Activated CD4-positive, alpha-beta T cell treated with anti-CD3 and anti-CD28 coated beads for 4 hours (primary cell): ENCODE measurements around the gene B4GALT5.
"Not testable (repeated sequence)": the region's sequence is repeated elsewhere in the genome, so short reads cannot be mapped to it uniquely, and the experiment has no call there.

Experiments used
- DNase-seq, 2 donors: peaks; one replicate each; pipeline ENCODE4 v3.0.0-alpha.2; 2020

The B4GALT5 gene

DNA sequence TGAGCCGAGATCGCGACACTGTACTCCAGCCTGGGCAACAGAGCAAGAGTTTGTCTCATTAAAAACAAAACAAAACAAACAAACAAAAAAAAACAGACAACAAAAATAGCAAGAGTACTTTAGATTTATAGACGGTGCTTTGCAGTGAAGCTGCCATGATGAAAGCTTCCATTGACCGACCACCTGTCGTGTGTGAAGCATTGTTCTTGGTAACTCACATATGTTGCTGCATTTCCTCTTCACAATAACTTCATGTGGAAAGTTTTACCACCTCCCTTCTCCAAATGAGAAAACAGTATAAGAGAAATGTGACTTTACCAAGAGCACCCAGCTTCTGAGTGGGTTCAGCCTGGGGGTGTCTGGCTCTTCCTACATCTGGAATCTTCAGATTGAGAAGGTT is 89.4 kb downstream of the B4GALT5 start:
- no peak for DNase-seq

DNA sequence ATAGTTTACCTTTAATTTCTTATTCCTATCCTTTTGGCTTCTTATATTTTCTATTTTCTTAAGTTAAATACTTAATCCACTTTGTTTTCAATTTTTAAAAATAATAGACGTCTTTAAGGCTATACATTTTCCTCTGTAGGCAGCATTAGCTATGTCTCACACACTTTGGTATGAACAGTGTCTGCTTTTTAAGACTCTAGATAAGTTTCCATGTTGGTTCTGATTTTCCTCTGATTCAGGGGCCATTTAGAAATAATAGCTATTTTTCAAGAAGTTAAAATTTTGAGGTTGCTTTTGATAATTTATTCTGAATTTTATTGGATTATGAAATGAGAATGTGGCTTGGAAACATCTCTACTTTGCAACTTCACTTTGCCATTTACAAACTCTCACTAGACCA is 91.4 kb downstream of the B4GALT5 start:
- no peak for DNase-seq

DNA sequence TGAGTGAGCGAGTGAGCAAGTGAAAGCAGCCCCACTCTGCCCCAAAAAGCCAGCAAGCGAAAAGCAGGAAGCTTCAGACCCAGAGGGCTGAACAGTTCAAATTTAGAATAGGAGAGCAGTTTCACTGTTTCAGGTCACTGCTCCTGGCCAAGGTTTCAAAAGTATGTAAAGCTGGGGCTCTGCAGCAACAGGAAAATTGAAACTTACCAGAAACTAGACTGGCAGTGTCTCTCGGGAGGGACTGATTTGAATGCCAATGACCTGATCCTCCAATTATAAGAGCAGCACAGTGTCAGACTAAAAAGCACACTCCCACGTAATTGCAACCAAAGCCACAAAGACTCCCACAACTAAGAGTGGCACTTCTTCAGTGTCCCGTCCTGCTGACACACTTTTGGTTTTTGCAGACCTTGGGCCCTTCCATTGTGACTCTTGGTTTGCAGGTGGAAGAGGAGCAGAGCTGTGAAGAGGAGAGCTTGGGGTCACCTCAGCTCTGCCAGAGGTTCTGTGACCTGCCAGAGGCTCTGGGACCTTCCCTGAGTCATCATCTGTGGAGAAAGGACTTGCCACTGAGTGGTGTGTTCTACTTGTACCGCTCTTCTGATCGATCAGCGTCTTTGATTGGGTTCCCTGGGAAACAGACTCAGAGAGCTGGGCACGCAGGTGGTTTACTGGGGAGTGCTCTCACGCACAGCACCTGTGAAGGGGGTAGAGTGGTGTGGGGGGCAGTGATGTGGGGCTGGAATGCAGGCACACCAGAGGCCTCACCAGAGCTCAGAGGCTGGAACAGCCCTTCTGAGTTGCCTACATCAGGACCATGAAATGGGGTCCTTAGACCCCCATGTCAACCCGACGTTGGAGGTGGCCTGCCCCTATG is 93.1 kb downstream of the B4GALT5 start:
- DNase-seq: no peak

DNA sequence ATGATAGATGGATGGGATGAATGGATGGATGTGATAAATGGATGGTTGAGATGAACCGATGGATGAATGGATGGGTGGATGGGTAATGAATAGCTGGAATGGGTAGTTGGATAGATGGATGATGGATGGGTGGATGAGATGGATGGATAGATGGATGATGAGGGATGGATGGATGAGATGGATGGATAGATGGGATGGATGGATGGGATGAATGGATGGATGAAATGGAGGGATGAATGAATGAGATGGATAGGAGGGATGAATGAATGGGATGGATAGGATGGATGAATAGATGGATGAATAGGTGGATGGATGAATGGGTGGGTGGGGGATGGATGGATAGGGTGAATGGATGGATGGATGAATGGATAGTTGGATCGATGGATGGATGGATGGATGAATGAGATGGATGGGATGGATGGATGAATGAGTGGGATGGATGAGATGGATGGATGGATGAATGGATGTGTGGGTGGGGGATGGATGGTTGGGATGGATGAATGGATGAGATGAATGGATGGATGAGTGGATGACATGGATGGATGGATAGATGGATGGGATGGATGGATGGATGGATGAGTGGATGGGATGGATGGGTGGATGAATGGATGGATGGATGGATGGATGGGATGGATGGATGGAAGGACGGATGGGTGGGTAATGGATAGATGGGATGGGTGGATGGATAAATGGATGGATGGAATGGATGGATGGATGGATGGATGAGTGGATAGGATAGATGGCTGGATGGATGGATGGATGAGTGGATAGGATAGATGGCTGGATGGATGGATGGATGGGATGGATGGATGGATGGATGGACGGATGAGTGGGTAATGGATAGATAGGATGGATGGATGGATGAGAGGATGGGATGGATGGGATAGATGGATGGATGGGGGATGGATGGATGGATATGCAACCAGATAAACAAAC is 94.3 kb downstream of the B4GALT5 start:
- no peak for DNase-seq

DNA sequence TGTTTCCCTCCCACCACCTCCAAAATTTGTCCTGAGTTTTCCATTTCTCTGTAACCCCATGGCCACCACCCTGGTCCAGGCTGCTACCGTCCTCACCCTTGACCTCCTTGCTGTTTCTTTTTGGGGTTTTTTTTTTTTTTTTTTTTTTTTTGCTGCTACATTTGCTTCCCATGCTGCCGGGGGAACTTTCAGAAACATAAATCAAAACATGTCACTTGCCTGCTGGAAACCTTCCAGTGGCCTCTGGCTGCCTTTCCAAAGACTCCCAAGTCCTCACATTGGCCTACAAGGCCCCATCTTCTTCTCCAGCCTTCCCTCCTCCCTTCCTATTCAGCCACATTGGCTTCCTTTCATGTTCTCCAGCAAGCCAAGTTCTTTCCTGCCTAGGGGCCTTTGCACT is 95.4 kb downstream of the B4GALT5 start:
- DNase-seq: no peak

DNA sequence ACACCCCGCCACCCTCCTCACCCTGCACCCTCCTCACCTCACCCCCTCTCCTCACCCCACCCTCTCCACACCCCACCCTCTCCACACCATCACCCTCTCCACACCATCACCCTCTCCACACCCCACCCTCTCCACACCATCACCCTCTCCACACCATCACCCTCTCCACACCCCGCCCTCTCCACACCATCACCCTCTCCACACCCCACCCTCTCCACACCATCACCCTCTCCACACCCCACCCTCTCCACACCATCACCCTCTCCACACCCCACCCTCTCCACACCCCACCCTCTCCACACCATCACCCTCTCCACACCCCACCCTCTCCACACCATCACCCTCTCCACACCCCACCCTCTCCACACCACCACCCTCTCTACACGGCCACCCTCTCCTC is 96.3 kb downstream of the B4GALT5 start:
- DNase-seq: not testable (repeated sequence)

DNA sequence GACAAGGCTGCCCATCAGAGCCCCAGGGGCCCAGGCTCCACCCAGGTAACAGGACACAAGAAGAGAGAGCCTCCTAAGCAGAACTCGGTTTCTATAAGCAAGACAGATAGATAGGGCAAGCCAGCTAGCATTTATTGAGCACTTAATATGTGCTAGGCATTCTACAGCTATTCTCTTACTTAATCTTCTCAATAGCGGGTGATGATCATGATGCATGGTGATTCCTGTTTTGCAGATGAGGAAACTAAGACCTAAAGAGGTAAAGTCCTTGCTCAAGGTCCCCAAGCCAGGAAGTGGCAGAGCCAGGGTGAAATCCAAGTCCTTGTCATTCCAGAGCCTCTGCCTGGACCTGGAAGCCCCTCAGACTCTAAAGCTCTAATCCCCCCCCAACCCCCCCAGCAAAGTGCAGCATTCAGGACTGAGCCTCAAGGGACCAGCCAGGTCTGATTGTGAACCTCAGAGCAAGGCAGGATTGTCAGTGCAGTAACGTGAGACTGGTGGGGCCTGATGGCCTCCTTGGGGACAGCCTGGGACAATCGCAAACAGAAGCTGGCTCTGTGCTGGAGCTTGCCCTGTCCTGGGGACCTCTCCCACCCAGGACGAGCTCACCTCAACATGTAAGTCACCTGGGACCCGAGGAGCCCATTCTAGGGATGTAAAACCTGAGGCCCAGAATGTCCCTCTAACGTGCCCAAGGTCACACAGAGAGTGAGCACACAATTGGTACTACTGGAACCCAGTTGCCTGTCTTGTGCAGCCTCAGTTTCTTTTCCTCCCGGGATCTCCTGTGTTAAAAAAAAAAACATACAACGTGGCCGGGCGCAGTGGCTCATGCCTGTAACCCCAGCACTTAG is 97.3 kb downstream of the B4GALT5 start:
- DNase-seq: no peak

DNA sequence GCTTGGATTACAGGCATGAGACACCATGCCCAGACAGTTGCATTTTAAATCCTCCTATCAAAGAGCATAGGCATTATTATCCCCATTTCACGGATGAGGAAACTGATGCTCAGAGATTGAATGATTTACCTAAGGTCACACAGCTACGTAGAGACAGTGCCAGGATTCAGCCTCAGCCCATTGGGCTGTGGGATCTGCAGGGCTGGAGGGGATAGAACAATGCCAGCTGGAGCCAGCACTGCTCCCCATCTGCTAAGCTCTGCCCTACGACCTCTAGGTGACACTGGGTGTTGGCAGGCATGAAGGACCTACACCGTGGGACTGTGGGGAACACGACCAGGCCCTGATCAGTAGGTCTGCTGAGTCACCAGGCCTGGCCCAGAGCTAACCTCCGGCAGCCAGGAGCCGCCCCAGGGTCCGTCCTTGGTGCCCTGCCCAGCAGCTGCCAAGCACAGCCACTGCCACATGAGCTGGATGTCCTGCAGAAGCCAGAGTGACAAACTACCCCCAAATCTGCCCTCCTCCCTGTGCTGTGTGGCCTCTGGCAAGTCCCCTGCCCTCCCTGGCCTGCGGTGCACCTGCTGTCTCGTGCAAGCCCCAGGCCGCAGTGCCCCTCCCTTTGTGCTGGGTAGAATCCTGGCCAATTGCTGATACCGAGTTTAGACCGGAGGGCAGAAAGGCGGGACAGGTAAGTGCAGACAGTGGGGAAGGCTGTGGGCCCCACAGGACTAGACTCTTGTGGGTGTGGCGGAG is 98.1 kb downstream of the B4GALT5 start:
- no peak for DNase-seq

DNA sequence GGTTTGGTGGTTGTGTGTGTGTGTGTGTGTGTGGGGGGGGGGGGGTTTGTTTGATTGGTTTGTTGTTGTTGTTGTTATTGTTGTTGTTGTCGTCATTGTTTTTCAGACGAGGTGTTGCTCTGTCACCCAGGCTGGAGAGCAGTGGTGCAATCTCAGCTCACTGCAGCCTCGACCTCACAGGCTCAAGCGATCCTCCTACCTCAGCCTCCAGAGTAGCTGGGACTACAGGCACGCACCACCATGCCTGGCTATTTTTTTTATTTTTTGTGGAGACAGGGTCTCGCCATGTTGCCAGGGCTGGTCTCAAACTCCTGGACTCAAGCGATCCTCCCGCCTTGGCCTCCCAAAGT is 98.7 kb downstream of the B4GALT5 start:
- not testable (repeated sequence) for DNase-seq

DNA sequence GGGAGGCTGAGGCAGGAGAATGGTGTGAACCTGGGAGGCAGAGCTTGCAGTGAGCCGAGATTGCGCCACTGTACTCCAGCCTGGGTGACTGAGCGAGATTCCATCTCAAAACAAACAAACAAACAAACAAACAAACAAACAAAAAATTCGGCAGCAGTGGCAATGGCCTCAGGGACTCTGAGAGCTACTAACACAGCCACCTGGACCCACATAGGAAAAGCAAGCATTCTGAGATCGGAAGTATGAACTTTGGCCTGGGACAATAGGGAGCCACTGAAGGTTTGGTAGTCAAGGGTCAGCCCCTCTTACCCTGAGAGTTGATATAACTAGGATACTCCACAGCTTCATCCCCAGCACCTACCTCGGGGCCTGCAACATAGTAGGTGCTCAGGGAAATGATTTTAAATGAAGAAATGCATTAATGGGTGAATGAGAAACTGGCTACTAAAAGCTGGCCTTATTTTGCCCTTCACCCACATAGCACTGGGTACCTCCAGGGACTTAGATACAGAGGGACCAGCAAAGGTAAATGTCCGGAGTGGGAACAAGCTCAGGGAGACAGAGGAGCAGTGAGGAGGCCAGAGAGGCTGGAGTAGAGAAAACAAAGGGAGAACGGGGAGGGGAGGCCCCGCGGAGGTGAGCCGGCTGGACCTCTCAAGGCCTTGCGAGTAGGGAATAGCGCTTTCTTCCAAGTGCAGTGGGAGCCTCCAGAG is 99.2 kb downstream of the B4GALT5 start:
- no peak for DNase-seq

DNA sequence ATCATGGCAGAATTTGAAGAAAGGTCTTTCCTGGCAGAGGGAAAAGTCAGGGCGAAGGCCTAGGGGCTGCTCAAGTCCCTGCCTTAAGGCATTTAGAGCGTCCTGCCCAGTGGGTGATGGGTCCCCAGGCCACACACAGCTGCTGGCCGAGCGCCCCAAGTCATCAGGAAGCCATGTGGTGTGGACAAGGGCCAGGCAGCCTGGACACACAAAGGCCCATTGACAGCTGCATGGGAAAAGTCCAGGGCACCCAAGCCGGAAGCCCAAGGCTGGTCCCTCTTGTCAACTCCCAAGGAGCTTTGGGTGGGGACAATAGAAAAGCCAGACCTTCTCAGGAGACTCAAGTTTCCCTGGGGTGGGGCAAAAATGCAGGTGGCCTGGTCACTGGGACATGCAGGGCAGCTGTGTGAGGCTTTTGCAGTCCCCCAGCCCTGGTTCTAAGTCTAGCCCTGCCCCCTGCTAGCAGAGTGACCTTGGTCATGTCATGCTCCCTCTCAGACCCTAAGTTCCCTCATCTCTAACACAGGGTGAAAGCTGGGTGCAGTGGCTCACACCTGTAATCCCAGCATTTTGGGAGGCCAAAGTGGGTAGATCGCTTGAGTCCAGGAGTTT is 101.4 kb downstream of the B4GALT5 start:
- DNase-seq: no peak

DNA sequence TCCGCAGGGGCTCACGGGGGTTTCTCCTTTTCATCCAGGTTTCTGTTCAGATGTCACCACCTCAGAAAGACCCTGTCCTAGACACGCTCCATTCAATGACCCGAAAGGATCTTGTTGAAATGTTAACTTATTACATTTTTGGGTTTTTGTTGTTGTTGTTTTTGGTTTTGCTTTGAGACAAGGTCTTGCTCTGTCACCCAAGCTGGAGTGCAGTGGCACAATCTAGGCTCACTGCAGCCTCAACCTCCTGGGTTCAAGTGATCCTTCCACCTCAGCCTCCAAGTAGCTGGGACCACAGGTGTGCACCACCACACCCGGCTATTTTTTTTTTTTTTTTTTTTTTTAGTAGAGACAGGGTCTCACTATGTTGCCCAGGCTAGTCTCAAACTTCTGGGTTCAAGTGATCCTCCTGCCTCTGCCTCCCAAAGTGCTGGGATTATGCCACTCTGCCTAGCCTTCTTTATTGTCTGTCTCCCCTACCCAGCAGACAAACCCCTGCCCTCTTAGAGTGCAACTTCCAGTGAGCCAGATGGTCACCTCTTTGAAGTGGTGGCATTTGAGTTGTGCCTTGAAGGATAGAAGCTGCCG is 102.0 kb downstream of the B4GALT5 start:
- not testable (repeated sequence) for DNase-seq

DNA sequence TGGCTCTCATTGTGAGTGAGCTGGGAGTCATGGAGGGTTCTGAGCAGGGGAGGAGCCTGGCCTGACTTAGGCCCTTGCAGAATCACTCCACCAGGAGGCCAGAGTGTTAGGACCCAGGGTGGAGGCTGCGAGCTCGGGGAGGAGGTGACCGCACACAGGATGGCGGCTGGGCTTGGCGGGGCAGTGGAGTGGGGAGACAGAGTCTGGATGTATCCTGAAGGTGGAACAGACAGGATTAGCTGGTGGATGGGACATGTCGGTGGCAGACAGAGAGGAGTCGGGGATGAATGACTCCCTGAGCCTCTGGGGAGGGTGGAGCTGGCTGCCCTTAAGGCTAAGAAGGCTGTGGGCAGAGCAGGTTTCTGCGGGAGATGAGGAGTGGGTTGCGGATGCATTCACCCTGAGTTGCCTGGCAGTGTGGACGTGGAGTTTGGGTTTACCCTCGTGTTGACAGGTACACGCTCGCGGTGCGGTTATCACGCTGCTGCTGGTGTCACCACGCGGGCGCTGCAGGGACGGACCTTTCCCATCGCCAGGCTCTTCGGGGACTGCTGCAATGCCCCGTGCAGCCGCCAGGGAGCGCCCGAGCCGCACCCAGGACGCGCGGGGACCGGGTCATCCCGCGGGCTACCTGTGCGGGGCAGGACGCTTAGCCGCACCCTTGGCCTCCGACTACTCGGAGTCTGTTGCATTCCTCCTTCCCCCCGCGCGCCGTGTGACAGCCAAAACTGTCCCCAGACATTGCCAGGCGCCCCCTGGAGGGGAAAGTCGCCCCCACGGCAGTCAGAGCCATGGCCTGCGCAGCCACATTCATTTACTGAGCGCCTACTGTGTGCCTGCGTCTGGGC is 102.8 kb downstream of the B4GALT5 start:
- peak; percentile 67 to 70 for DNase-seq

DNA sequence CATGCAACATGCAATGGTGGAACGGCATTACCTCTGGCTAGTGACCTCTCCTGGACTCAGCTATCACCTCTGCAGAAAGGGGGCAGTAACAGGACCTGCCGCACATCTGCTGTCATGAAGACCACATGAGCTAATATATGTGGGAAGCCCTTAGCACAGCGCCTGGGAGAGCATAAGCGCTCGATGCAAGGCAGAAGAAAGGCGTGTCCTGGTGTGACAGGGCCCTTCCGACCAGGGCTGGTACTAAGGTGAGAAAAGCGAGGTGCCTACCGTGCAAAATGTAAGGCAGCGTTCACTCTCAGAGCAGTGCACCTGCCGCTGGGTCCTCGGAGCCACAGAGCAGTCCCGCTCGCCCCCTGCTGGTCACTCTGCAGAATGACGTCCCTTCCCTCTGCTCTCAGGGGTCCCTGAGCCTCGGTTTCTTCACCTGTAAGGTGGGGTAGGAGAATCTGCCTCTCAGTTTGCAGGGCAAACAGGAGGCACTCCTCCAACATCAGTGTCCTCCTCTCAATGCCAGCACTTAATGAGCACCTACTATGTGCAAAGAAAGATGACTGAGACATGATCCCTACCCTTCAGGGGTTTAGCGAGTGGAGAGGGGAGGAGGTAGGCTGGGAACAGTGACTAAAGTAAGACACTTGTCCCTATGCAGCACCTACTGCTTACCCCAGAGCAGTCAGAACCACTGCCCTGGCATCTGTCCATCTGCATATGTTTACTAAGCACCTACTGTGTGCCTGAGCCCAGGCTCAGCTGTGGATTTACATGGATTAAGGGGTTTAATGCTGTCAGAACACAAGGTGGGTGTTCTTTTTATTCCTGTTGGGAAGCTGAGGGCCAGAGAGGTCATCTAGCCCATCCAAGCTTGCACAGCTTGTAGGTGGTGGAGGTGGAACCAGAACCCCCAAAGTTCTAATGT is 104.7 kb downstream of the B4GALT5 start:
- DNase-seq: peak; percentile 67 to 76

DNA sequence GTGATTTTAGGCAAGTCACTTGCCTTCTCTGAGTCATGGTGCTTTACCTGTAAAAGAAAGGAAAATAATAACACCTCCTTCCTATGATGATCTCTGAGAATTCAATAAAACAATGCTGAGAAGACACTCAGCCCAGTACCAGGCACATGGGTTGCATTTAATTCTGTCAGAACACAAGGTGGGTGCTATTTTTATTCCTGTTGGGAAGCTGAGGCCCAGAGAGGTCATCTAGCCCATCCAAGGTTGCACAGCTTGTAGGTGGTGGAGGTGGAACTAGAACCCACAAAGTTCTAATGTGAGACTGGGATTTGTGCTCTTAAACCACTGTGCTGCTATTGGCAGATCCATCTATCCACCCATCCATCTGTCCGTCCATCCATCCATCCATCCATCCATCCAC is 106.1 kb downstream of the B4GALT5 start:
- no peak for DNase-seq

DNA sequence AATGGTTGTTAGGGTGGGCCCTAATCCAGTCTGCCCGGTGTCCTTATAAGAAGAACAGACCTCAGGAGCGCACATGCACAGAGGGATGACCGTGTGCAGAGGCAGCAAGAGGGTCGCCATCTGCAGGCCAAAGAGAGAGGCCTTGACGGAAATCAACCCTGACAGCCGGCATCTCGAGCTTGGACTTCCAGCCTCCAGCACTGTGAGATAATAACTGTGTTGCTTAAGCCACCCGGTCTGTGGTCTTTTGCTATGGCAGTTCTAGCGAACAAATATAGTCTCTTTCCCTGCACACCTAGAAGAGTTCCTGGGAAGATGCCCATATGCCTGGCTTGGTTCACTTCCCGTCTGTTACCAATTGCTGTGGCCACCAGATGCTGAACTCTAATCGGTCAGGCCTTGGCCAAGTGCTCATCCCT is 110.5 kb downstream of the B4GALT5 start:
- no peak for DNase-seq

DNA sequence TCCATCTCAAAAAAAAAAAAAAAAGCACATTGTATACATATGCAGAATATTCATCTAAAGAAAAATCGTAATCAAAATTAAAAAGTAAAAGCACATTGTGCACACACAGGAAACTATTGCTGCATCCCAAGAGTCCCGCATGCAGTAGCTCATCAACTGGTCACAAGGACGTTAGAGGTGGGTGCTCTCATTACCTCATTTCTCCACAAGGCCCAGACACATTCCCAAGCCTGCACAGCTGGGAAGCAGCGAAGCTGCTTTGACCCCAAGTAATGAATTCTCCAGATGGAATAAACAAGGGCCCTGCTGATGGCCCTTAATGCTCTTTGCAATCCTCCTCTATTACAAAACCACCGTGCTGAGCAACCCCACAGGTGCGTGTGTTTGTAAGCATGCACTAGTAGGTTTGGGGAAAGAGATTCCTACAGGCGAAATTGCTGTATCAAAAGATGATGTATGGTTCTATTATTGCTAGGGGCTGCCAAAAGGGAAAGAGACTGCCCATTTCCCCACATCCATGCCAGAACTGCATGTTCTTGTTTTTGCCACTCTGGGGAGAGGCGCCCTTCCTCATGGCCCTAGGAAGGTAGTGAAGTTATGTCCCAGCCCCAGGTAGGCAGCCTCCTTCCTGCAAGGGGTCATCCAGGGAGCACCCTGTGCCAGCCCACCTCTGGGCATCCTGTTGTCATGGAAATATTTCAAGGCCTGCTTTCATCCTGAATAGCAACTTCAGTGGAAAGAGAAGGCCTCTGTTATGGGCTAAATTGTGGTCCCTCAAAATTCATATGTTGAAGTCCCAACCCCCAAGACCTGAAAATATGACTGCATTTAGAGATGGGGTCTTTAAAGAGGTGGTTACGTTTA is 111.1 kb downstream of the B4GALT5 start:
- no peak for DNase-seq
